ENCODE results near the gene TRDN. TPM values are rescaled to one million over a fixed set of nuclear protein-coding genes. Genes with fewer than 3 reads are reported as not detected.

The TRDN gene
- total RNA-seq, 3 donors from 2014 or later: 0.96 TPM; not detected in 2

- Histone ChIP-seq H3K27ac (no peak overlapping the region), H3K4me1 (no peaks in the 10 kb centered on the region), H3K9me3 (no peaks in the 10 kb centered on the region), H3K4me3 (no peak overlapping the region), H3K27me3 (no peaks in the 10 kb centered on the region), H3K36me3 (no peaks in the 10 kb centered on the region)
- TF ChIP-seq POLR2A (IDR thresholded peaks at IDR 0.05) (no peak), CTCF (IDR thresholded peaks at IDR 0.05) (no peak), POLR2AphosphoS5 (IDR thresholded peaks at IDR 0.05) (no peak)
- DNase-seq (ENCODE audit: low spot score in 2 of 2): no peak
- intact Hi-C loops (cut with DNase I; ENCODE audit: low total_unique reads): no loop called here
These were observed 3.9 kb upstream of the TRDN start for GRCh38 chr6:123640567-123641187.

- H3K4me1 ChIP-seq: no peaks in the 10 kb centered on the region
- H3K4me3 ChIP-seq: no peak overlapping the region
- intact Hi-C loops (cut with DNase I; ENCODE audit: low total_unique reads): no loop called here
- DNase-seq (ENCODE audit: low spot score in 2 of 2): no peak
- no peaks in the 10 kb centered on the region for H3K27me3 ChIP-seq
- H3K27ac ChIP-seq: no peak overlapping the region
- no peak for TF ChIP-seq POLR2AphosphoS5 (IDR thresholded peaks at IDR 0.05)
- TF ChIP-seq POLR2A (IDR thresholded peaks at IDR 0.05): no peak
- no peak for TF ChIP-seq CTCF (IDR thresholded peaks at IDR 0.05)
- no peaks in the 10 kb centered on the region for H3K36me3 ChIP-seq
- no peaks in the 10 kb centered on the region for H3K9me3 ChIP-seq
These were observed 2.1 kb upstream of the TRDN start for GRCh38 chr6:123638865-123639264.

- no peaks in the 10 kb centered on the region for H3K9me3 ChIP-seq
- TF ChIP-seq POLR2AphosphoS5 (IDR thresholded peaks at IDR 0.05) (no peak), POLR2A (IDR thresholded peaks at IDR 0.05) (no peak), CTCF (IDR thresholded peaks at IDR 0.05) (no peak)
These were observed 468 bp downstream of the TRDN start for GRCh38 chr6:123636282-123636681.

GRCh38 chr6:123635567-123635966 lies 1.2 kb downstream of the TRDN start:
- no peak for TF ChIP-seq POLR2AphosphoS5 (IDR thresholded peaks at IDR 0.05)
- no peak for TF ChIP-seq CTCF (IDR thresholded peaks at IDR 0.05)
- no peak for TF ChIP-seq POLR2A (IDR thresholded peaks at IDR 0.05)
- Histone ChIP-seq H3K4me1 (no peaks in the 10 kb centered on the region), H3K27me3 (no peaks in the 10 kb centered on the region), H3K9me3 (no peaks in the 10 kb centered on the region), H3K27ac (no peak overlapping the region), H3K4me3 (no peak overlapping the region), H3K36me3 (no peaks in the 10 kb centered on the region)
- DNase-seq (ENCODE audit: low spot score in 2 of 2): no peak
- intact Hi-C loops (cut with DNase I; ENCODE audit: low total_unique reads): no loop called here

More at GRCh38 chr6:123636282-123636681, 468 bp downstream of the TRDN start:
- H3K36me3 ChIP-seq: no peaks in the 10 kb centered on the region
- no peak overlapping the region for H3K4me3 ChIP-seq
- no peak for DNase-seq (ENCODE audit: low spot score in 2 of 2)
- intact Hi-C loops (cut with DNase I; ENCODE audit: low total_unique reads): no loop called here
- no peaks in the 10 kb centered on the region for H3K4me1 ChIP-seq
- no peak overlapping the region for H3K27ac ChIP-seq
- H3K27me3 ChIP-seq: no peaks in the 10 kb centered on the region

GRCh38 chr6:123635144-123635543 lies 1.6 kb downstream of the TRDN start:
- no peak for DNase-seq (ENCODE audit: low spot score in 2 of 2)
- no peak for TF ChIP-seq POLR2AphosphoS5 (IDR thresholded peaks at IDR 0.05)
- TF ChIP-seq CTCF (IDR thresholded peaks at IDR 0.05): no peak
- no peak for TF ChIP-seq POLR2A (IDR thresholded peaks at IDR 0.05)
- H3K4me3 ChIP-seq: no peak overlapping the region
- H3K36me3 ChIP-seq: no peaks in the 10 kb centered on the region
- H3K4me1 ChIP-seq: no peaks in the 10 kb centered on the region
- no peaks in the 10 kb centered on the region for H3K9me3 ChIP-seq
- no peaks in the 10 kb centered on the region for H3K27me3 ChIP-seq
- no peak overlapping the region for H3K27ac ChIP-seq
- intact Hi-C loops (cut with DNase I; ENCODE audit: low total_unique reads): no loop called here

Measured in breast epithelium (tissue), 4 donors.